K562 (cell line): ENCODE data around the gene ERICH6B. TPM values are rescaled to one million over a fixed set of nuclear protein-coding genes. Genes with fewer than 3 reads are reported as not detected.

Source experiments
- ATAC-seq: fragments of 200-7000 bp; cut with Tn5 transposase; 3 replicates; pipeline ENCODE4 v1.9.1; 2020; ENCODE audit warnings: moderate library complexity
- BruUV-seq: library from RNA; stranded (reverse); fragments of 400-500 nt; replicated peaks from 2 replicates; lab custom pipeline; 2021; lab: Mats Ljungman, UMichigan
- CTCF ChIA-PET: fragments of 300-600 bp; formaldehyde crosslinking; extraction: SDS; loops from one replicate; lab custom pipeline; 2021; ENCODE audit warnings: low intra/inter-chr PET ratio; lab: Yijun Ruan, JAX
- POLR2A ChIA-PET: fragments of 300-600, 350-650 bp; sonication (Branson Sonifier 250); formaldehyde crosslinking; extraction: SDS; loops from one replicate; lab custom pipeline; 2021; ENCODE audit warnings: antibody characterized with exemption, inconsistent platforms; lab: Yijun Ruan, JAX
- DNase-seq, 4 experiments: peaks; one replicate each; pipeline versions ENCODE4 v3.0.0 to v3.0.0-alpha.2; 2011 to 2018; ENCODE audit warnings: low spot score in 3 of 4, mixed read lengths in 3 of 4; ENCODE audit errors: extremely low read depth in 1 of 4
- FAIRE-seq: peaks from 2 replicates; lab custom pipeline; 2011; peaks lifted over from hg19 to GRCh38; lab: Jason Lieb, UNC
- H2AFZ ChIP-seq: 2 replicates; pipeline ENCODE4 v1.6.0; 2011; ENCODE audit warnings: low read depth, low read length, control low read depth, inconsistent platforms
- H3K27ac ChIP-seq: fragments of 200-600 bp; 3 replicates; pipeline ENCODE4 v1.8.0; 2011; ENCODE audit warnings: low read depth, mild to moderate bottlenecking, control low read depth, inconsistent platforms, low read length, moderate library complexity, mixed read lengths; ENCODE audit errors: extremely low read depth
- H3K27me3 ChIP-seq, 2 experiments: fragments of 300-600 bp in 1 of 2; 2 replicates in 1 of 2; 3 replicates in 1 of 2; pipeline versions ENCODE4 v1.6.0 to v1.8.0; 2011; ENCODE audit warnings: inconsistent platforms in 2 of 2, low read length in 2 of 2, mild to moderate bottlenecking in 1 of 2, mixed read lengths in 1 of 2, moderate library complexity in 1 of 2; ENCODE audit not compliant: control insufficient read depth in 2 of 2, insufficient read depth in 2 of 2
- H3K36me3 ChIP-seq: fragments of 300-600 bp; 3 replicates; pipeline ENCODE4 v1.8.0; 2011; ENCODE audit warnings: mild to moderate bottlenecking, low read length, inconsistent platforms; ENCODE audit not compliant: control insufficient read depth, insufficient read depth
- H3K4me1 ChIP-seq, 2 experiments: fragments of 200-600 bp in 1 of 2; replicated peaks in 1 of 2; 2 replicates in 1 of 2; 3 replicates in 1 of 2; pipeline versions ENCODE4 v1.5.1 to v1.8.0; 2011; ENCODE audit warnings: inconsistent platforms in 2 of 2, low read length in 2 of 2, mild to moderate bottlenecking in 1 of 2, mixed read lengths in 1 of 2, moderate library complexity in 1 of 2; ENCODE audit not compliant: control insufficient read depth in 2 of 2, insufficient read depth in 2 of 2
- H3K4me2 ChIP-seq: 2 replicates; pipeline ENCODE4 v1.6.1; 2011; ENCODE audit warnings: low read length, control low read depth, inconsistent platforms, mixed read lengths; ENCODE audit not compliant: insufficient read depth
- H3K4me3 ChIP-seq: fragments of 200-600 bp; sonication (generic), shearing (Covaris generic); 2 replicates; pipeline ENCODE4 v1.5.1; 2016; ENCODE audit warnings: control low read depth, inconsistent platforms
- H3K79me2 ChIP-seq: fragments of 200-600 bp; 3 replicates; pipeline ENCODE4 v1.8.0; 2011; ENCODE audit warnings: low read length, inconsistent platforms; ENCODE audit not compliant: control insufficient read depth, insufficient read depth
- H3K9ac ChIP-seq, 2 experiments: 2 replicates each; pipeline versions ENCODE4 v1.6.0 to v1.6.1; 2011; ENCODE audit warnings: low read depth in 2 of 2, low read length in 2 of 2, control low read depth in 1 of 2, inconsistent platforms in 1 of 2, mild to moderate bottlenecking in 1 of 2, mixed read lengths in 1 of 2; ENCODE audit not compliant: insufficient read depth in 1 of 2
- H3K9me1 ChIP-seq: one replicate; pipeline ENCODE4 v1.6.0; 2011; ENCODE audit warnings: inconsistent platforms, mild to moderate bottlenecking, low read length, moderate library complexity; ENCODE audit not compliant: control insufficient read depth, insufficient read depth
- H3K9me3 ChIP-seq: replicated peaks from 2 replicates; pipeline ENCODE4 v1.5.1; 2011; ENCODE audit warnings: low read depth, low read length, inconsistent platforms; ENCODE audit not compliant: control insufficient read depth, insufficient read depth
- H4K20me1 ChIP-seq: replicated peaks from 2 replicates; pipeline ENCODE4 v1.6.1; 2011; ENCODE audit warnings: low read length, inconsistent platforms, mixed read lengths; ENCODE audit not compliant: control insufficient read depth, insufficient read depth
- HMGXB4 ChIP-seq: sonication (generic); formaldehyde crosslinking; IDR thresholded peaks from 2 replicates; pipeline ENCODE4 v1.8.1; 2023; ENCODE audit warnings: mild to moderate bottlenecking, missing genetic modification reagents
- MAFG ChIP-seq: fragments of 450-650 bp; conservative IDR thresholded peaks from 2 replicates; pipeline ENCODE4 v1.6.1; 2016; ENCODE audit warnings: missing genetic modification characterization, missing compliant biosample characterization
- ZNF134 ChIP-seq: fragments of 250-450 bp; sonication (Bioruptor Pico); conservative IDR thresholded peaks from 2 replicates; pipeline ENCODE4 v1.4.0; 2020
- ZNF24 ChIP-seq: fragments of 450-650 bp; IDR thresholded peaks from 2 replicates; pipeline ENCODE4 v1.6.1; 2016
- ZNF398 ChIP-seq: fragments of 250-450 bp; sonication (Bioruptor Pico); IDR thresholded peaks from 2 replicates; pipeline ENCODE4 v1.8.0; 2021; ENCODE audit warnings: moderate library complexity, mild to moderate bottlenecking, inconsistent platforms
- WGBS: fragments of 100-300 bp; shearing (Covaris generic); methylation state at CpG from one replicate; pipeline ENCODE4 v1.1.6; 2016; ENCODE audit warnings: low coverage, mixed read lengths; ENCODE audit not compliant: insufficient coverage; ENCODE audit errors: missing lambda C conversion rate; 5-methylcytosine and 5-hydroxymethylcytosine counted together
- in situ Hi-C: fragments of 300-500 bp; cut with MboI; formaldehyde crosslinking; loops from 4 replicates; pipeline ENCODE4 v1.15.0; 2018; ENCODE audit warnings: inconsistent platforms, mixed read lengths
- intact Hi-C: fragments of 100-400 bp; cut with micrococcal nuclease; formaldehyde crosslinking; loops from 2 replicates; pipeline ENCODE4 v1.14.2; 2022
- polyA plus RNA-seq, 8 experiments: library from polyadenylated mRNA; depleted of rRNA in 4 of 8; stranded (reverse) in 5 of 8; unstranded in 3 of 8; fragments of >200 nt; fragmentation: Nextera tagmentation in 2 of 8; fragmentation: Illumina TruSeq in 1 of 8; extraction: Ambion mirVana in 2 of 8; extraction: Trizol in 1 of 8; gene quantifications; 2 replicates each; pipeline versions ENCODE4 v1.2.1 to v1.2.3, GENCODE V29; 2011 to 2014; ENCODE audit warnings: inconsistent platforms in 1 of 8, missing spikeins in 1 of 8
- total RNA-seq, 7 experiments: library from RNA; depleted of rRNA in 6 of 7; stranded (reverse); fragments of >200 nt in 6 of 7; fragmentation: Illumina TruSeq in 2 of 7; extraction: Trizol in 2 of 7; gene quantifications; 2 replicates each; pipeline versions ENCODE4 v1.2.1 to v1.2.3, GENCODE V29; 2011 to 2021; ENCODE audit warnings: low replicate concordance in 1 of 7

ERICH6B gene
- total and polyA plus RNA-seq, 9 of the 15 experiments (the other 6 are each of a cell fraction or from before 2014, with no cell fraction given) = not detected

- Histone ChIP-seq H3K27ac (no peak overlapping the region), H2AFZ (no peak overlapping the region), H3K4me2 (no peak overlapping the region), H3K4me1 (no peaks in the 10 kb centered on the region), H3K9ac (no peak overlapping the region), H3K9me3 (no peaks in the 10 kb centered on the region), H3K79me2 (no peaks in the 10 kb centered on the region), H3K27me3 (no peaks in the 10 kb centered on the region), H3K4me3 (no peak overlapping the region), H4K20me1 (no peaks in the 10 kb centered on the region), H3K9me1 (no peaks in the 10 kb centered on the region), H3K36me3 (peaks cover 43% of the 10 kb centered on the region)
- CTCF ChIA-PET = no interaction called here
- in situ Hi-C loops = no loop called here
- DNase-seq (no peak), FAIRE-seq (no peak), ATAC-seq (no peak)
- POLR2A ChIA-PET = interaction anchor here (0.8 kb wide), 1 partner anchor 29 kb away, joined by 3 read pairs; no protein-coding TSS in a partner anchor
- intact Hi-C loops = no loop called here
- BruUV-seq = no TSS peak
- 81% methylated on average over 6 of the region's 6 CpGs for WGBS
- TF ChIP-seq ZNF24 = no peak
- no peak for TF ChIP-seq ZNF398 (CRISPR knock-in tag)
- no peak for TF ChIP-seq ZNF134 (CRISPR knock-in tag)
- no peak for TF ChIP-seq MAFG
- no peak for TF ChIP-seq HMGXB4 (CRISPR knock-in tag)
These were observed 108.7 kb downstream of the ERICH6B start for GRCh38 chr13:45506811-45507210.
